Neural progenitor cell (in vitro differentiated cells): Measurements from ENCODE around the gene RPL29.

ENCODE experiments used
- EZH2 ChIP-seq: fragments of 200-600 bp; sonication (generic); IDR thresholded peaks from 2 replicates; pipeline ENCODE4 v1.6.1; 2017; ENCODE audit warnings: antibody characterized with exemption, mild to moderate bottlenecking, moderate library complexity
- EZH2phosphoT487 ChIP-seq: fragments of 200-600 bp; sonication (generic); IDR thresholded peaks from 2 replicates; pipeline ENCODE4 v1.6.1; 2017; ENCODE audit warnings: antibody characterized with exemption
- TF ChIP-seq, protein P1 (sequence below): fragments of 200-600 bp; sonication (generic); IDR thresholded peaks from 2 replicates; pipeline ENCODE4 v1.5.1; 2017; ENCODE audit warnings: antibody characterized with exemption, mild to moderate bottlenecking

DNA sequence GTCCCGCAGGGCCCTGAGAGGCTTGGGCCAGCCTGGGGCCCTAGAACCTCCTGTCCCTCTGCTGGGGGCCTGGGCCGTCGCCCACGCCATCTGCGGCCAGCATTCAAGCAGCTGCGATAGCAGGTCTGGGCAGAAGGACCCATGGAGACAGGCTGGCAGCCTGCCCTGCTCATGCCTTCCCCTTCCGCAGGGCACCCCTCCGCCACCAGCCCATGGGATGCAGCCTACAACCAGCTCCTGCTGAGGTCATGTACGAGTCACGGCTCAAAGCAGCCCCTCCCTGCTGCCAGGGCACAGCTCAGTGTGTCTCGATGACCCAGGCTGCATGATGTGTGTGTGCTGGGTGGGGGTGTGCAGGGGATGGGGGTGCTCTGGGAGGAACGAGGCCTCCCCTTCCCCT, 32.9 kb upstream of the RPL29 start:
- TF ChIP-seq, protein P1, sequence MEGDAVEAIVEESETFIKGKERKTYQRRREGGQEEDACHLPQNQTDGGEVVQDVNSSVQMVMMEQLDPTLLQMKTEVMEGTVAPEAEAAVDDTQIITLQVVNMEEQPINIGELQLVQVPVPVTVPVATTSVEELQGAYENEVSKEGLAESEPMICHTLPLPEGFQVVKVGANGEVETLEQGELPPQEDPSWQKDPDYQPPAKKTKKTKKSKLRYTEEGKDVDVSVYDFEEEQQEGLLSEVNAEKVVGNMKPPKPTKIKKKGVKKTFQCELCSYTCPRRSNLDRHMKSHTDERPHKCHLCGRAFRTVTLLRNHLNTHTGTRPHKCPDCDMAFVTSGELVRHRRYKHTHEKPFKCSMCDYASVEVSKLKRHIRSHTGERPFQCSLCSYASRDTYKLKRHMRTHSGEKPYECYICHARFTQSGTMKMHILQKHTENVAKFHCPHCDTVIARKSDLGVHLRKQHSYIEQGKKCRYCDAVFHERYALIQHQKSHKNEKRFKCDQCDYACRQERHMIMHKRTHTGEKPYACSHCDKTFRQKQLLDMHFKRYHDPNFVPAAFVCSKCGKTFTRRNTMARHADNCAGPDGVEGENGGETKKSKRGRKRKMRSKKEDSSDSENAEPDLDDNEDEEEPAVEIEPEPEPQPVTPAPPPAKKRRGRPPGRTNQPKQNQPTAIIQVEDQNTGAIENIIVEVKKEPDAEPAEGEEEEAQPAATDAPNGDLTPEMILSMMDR: no peak
- TF ChIP-seq EZH2 (no peak), EZH2phosphoT487 (no peak)
